ENCODE measurements around the gene PBX3.

GRCh38 chr9:125747053-125747764 lies at the start of gene PBX3:
- TF ChIP-seq TAF1 (IDR thresholded peaks at IDR 0.05; ENCODE audit: borderline replicate concordance, low read depth, low read length) (no peak), POLR2A (IDR thresholded peaks at IDR 0.05; ENCODE audit: low read depth, low read length) (no peak)
